HepG2 (cell line): ENCODE data around the gene TOLLIP. TPM values are rescaled to one million over a fixed set of nuclear protein-coding genes. Genes with fewer than 3 reads are reported as not detected.

Source experiments
- FOXK2 ChIP-seq: fragments of 450-650 bp; IDR thresholded peaks from 2 replicates; pipeline ENCODE4 v1.6.1; 2016
- GATAD2A ChIP-seq: IDR thresholded peaks from 2 replicates; pipeline ENCODE4 v1.6.1; 2016
- KAT7 ChIP-seq: IDR thresholded peaks from 2 replicates; pipeline ENCODE4 v1.6.1; 2018; ENCODE audit warnings: borderline replicate concordance, missing compliant biosample characterization
- KLF9 ChIP-seq: IDR thresholded peaks from 2 replicates; pipeline ENCODE4 v1.6.1; 2016; ENCODE audit warnings: low read depth
- MXD1 ChIP-seq: sonication (generic); formaldehyde crosslinking; IDR thresholded peaks from 2 replicates; pipeline ENCODE4 v1.4.0; 2020; ENCODE audit warnings: mild to moderate bottlenecking, missing genetic modification reagents
- NR2F1 ChIP-seq, 2 experiments: fragments of 450-650 bp in 1 of 2; formaldehyde crosslinking in 1 of 2; IDR thresholded peaks; 2 replicates each; pipeline versions ENCODE4 v1.5.0 to v1.6.1; 2016 to 2020; ENCODE audit warnings: mild to moderate bottlenecking in 1 of 2, missing compliant biosample characterization in 1 of 2, missing genetic modification reagents in 1 of 2, moderate library complexity in 1 of 2
- RFXANK ChIP-seq: IDR thresholded peaks from 2 replicates; pipeline ENCODE4 v1.6.1; 2016
- TARDBP ChIP-seq: sonication (generic); formaldehyde crosslinking; IDR thresholded peaks from 2 replicates; pipeline ENCODE4 v1.8.0; 2022; ENCODE audit warnings: mild to moderate bottlenecking, missing genetic modification reagents
- TBL1XR1 ChIP-seq: fragments of 150-350 bp; IDR thresholded peaks from 2 replicates; pipeline ENCODE4 v1.6.1; 2014; ENCODE audit warnings: borderline replicate concordance, low read length; ENCODE audit not compliant: partially characterized antibody
- TGIF2 ChIP-seq: IDR thresholded peaks from 2 replicates; pipeline ENCODE4 v1.6.1; 2016; ENCODE audit warnings: control low read depth, missing compliant biosample characterization
- ZFYVE20 ChIP-seq: sonication (generic); formaldehyde crosslinking; IDR thresholded peaks from 2 replicates; pipeline ENCODE4 v1.8.0; 2023; ENCODE audit warnings: low read depth, mild to moderate bottlenecking, moderate library complexity, missing genetic modification reagents, borderline replicate concordance
- ZNF160 ChIP-seq: sonication (generic); formaldehyde crosslinking; IDR thresholded peaks from 2 replicates; pipeline ENCODE4 v1.8.0; 2022; ENCODE audit warnings: mild to moderate bottlenecking, inconsistent platforms, missing genetic modification reagents
- ZNF30 ChIP-seq: sonication (generic); formaldehyde crosslinking; IDR thresholded peaks from 2 replicates; pipeline ENCODE4 v1.5.0; 2020; ENCODE audit warnings: mild to moderate bottlenecking, missing genetic modification reagents
- ZNF562 ChIP-seq: sonication (generic); formaldehyde crosslinking; IDR thresholded peaks from 2 replicates; pipeline ENCODE4 v1.8.0; 2022; ENCODE audit warnings: missing genetic modification reagents, borderline replicate concordance
- ZNF598 ChIP-seq: sonication (generic); formaldehyde crosslinking; IDR thresholded peaks from 2 replicates; pipeline ENCODE4 v1.5.1; 2020; ENCODE audit warnings: mild to moderate bottlenecking, missing genetic modification reagents, borderline replicate concordance
- polyA plus RNA-seq, 8 experiments: library from polyadenylated mRNA; depleted of rRNA in 3 of 8; stranded (reverse) in 7 of 8; unstranded in 1 of 8; fragments of >200 nt; fragmentation: Illumina TruSeq in 4 of 8; extraction: Trizol in 4 of 8; gene quantifications; 2 replicates each; pipeline versions ENCODE4 v1.2.1 to v1.2.3, GENCODE V29; 2011 to 2016; ENCODE audit warnings: low read depth in 4 of 8, missing spikeins in 1 of 8, mixed read lengths in 1 of 8; ENCODE audit not compliant: insufficient read depth in 1 of 8
- total RNA-seq, 5 experiments: library from RNA; depleted of rRNA; stranded (reverse); fragments of >200 nt; fragmentation: Illumina TruSeq; extraction: Trizol; gene quantifications; 2 replicates each; pipeline ENCODE4 v1.2.3, GENCODE V29; 2016; ENCODE audit warnings: low read depth in 1 of 5
- TF ChIP-seq, protein P1 (sequence below): sonication (generic); formaldehyde crosslinking; IDR thresholded peaks from 2 replicates; pipeline ENCODE4 v1.8.1; 2023; ENCODE audit warnings: mild to moderate bottlenecking, inconsistent platforms, moderate library complexity, missing genetic modification reagents, borderline replicate concordance
- TF ChIP-seq, protein P2 (sequence below): sonication (generic); formaldehyde crosslinking; IDR thresholded peaks from 2 replicates; pipeline ENCODE4 v1.4.0; 2020; ENCODE audit warnings: missing genetic modification reagents
- TF ChIP-seq, protein P3 (sequence below): sonication (generic); formaldehyde crosslinking; conservative IDR thresholded peaks from 2 replicates; pipeline ENCODE4 v1.8.0; 2022; ENCODE audit warnings: mild to moderate bottlenecking, moderate library complexity, missing genetic modification reagents
- TF ChIP-seq, protein P4 (sequence below): sonication (generic); formaldehyde crosslinking; IDR thresholded peaks from 2 replicates; pipeline ENCODE4 v1.4.0; 2020; ENCODE audit warnings: mild to moderate bottlenecking, missing genetic modification reagents
- TF ChIP-seq, protein P5 (sequence below): sonication (generic); formaldehyde crosslinking; IDR thresholded peaks from 2 replicates; pipeline ENCODE4 v1.5.0; 2020; ENCODE audit warnings: missing genetic modification reagents

The TOLLIP gene
- total and polyA plus RNA-seq, 2 of the 13 experiments (the other 11 are each of a cell fraction or from before 2014, with no cell fraction given), result 25.9 to 47.5 TPM

DNA sequence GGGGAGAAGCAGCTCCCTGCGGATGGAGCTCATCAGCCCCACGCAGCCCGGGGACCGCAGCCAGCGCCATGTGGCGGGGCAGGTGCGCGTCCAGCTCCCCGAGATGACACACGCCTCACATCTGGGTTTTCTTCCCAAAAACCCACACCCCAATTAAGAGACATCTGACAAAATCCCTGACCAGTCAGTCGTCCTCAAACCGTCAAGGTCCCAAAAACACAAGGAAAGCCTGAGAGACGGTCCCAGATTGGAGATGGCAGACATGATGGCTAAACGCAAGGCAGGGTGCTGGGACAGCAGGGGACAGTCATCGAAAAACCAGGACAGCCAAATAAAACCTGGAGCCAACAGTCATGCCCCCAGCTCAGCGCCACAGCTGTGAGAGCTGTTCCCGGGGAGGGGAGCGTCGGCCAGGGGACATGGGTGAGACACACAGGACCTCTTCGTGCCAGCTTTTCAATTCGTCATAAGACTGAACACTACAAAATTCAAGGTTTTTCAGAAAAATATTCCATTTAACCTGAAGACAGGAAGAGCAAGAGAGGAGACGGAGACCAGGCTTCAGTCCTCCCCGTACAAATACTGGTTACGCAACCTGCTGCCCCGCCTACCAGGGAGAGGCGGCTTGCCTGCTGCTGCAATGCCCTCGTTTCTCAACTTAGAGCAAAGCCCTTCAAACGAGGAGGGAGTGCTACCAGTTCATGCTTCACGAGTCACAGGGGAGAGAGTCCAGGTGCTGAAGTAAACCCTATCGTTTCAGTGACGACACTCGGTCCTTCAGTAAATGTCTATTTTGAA lies 10.5 kb downstream of the TOLLIP start (continued):
- TF ChIP-seq, protein P1, sequence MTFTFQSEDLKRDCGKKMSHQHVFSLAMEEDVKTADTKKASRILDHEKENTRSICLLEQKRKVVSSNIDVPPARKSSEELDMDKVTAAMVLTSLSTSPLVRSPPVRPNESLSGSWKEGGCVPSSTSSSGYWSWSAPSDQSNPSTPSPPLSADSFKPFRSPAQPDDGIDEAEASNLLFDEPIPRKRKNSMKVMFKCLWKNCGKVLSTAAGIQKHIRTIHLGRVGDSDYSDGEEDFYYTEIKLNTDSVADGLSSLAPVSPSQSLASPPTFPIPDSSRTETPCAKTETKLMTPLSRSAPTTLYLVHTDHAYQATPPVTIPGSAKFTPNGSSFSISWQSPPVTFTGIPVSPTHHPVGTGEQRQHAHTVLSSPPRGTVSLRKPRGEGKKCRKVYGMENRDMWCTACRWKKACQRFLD (CRISPR knock-in tag), result peak; percentile 32; the same call in 1 of the 2 replicates
- TF ChIP-seq, protein P2, sequence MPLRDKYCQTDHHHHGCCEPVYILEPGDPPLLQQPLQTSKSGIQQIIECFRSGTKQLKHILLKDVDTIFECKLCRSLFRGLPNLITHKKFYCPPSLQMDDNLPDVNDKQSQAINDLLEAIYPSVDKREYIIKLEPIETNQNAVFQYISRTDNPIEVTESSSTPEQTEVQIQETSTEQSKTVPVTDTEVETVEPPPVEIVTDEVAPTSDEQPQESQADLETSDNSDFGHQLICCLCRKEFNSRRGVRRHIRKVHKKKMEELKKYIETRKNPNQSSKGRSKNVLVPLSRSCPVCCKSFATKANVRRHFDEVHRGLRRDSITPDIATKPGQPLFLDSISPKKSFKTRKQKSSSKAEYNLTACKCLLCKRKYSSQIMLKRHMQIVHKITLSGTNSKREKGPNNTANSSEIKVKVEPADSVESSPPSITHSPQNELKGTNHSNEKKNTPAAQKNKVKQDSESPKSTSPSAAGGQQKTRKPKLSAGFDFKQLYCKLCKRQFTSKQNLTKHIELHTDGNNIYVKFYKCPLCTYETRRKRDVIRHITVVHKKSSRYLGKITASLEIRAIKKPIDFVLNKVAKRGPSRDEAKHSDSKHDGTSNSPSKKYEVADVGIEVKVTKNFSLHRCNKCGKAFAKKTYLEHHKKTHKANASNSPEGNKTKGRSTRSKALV, result 0 out of 2 replicates have a peak, but pooled peaks have one; percentile 70
- no peak for TF ChIP-seq ZNF30
- peak; percentile 86; the same call in 1 of the 2 replicates for TF ChIP-seq TGIF2
- TF ChIP-seq, protein P3, sequence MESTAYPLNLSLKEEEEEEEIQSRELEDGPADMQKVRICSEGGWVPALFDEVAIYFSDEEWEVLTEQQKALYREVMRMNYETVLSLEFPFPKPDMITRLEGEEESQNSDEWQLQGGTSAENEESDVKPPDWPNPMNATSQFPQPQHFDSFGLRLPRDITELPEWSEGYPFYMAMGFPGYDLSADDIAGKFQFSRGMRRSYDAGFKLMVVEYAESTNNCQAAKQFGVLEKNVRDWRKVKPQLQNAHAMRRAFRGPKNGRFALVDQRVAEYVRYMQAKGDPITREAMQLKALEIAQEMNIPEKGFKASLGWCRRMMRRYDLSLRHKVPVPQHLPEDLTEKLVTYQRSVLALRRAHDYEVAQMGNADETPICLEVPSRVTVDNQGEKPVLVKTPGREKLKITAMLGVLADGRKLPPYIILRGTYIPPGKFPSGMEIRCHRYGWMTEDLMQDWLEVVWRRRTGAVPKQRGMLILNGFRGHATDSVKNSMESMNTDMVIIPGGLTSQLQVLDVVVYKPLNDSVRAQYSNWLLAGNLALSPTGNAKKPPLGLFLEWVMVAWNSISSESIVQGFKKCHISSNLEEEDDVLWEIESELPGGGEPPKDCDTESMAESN (CRISPR knock-in tag), result 0 out of 2 replicates have a peak, but pooled peaks have one; percentile 45
- no peak for TF ChIP-seq TBL1XR1
- no peak for TF ChIP-seq ZNF160
- TF ChIP-seq RFXANK, result 0 out of 2 replicates have a peak, but pooled peaks have one; percentile 58
- TF ChIP-seq TARDBP (CRISPR knock-in tag), result peak; percentile 88
- TF ChIP-seq, protein P4, sequence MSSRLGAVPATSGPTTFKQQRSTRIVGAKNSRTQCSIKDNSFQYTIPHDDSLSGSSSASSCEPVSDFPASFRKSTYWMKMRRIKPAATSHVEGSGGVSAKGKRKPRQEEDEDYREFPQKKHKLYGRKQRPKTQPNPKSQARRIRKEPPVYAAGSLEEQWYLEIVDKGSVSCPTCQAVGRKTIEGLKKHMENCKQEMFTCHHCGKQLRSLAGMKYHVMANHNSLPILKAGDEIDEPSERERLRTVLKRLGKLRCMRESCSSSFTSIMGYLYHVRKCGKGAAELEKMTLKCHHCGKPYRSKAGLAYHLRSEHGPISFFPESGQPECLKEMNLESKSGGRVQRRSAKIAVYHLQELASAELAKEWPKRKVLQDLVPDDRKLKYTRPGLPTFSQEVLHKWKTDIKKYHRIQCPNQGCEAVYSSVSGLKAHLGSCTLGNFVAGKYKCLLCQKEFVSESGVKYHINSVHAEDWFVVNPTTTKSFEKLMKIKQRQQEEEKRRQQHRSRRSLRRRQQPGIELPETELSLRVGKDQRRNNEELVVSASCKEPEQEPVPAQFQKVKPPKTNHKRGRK, result no peak
- no peak for TF ChIP-seq NR2F1 (CRISPR knock-in tag; IDR thresholded peaks at IDR 0.05)
- TF ChIP-seq KLF9, result peak; percentile 86; the same call in 1 of the 2 replicates
- TF ChIP-seq GATAD2A (CRISPR knock-in tag), result peak; percentile 96
- no peak for TF ChIP-seq ZNF598 (CRISPR knock-in tag)
- no peak for TF ChIP-seq FOXK2
- TF ChIP-seq ZNF562 (CRISPR knock-in tag), result no peak
- TF ChIP-seq MXD1 (CRISPR knock-in tag), result no peak
- no peak for TF ChIP-seq ZFYVE20 (CRISPR knock-in tag)
- peak; percentile 85; the same call in 1 of the 2 replicates for TF ChIP-seq KAT7
- TF ChIP-seq, protein P5, sequence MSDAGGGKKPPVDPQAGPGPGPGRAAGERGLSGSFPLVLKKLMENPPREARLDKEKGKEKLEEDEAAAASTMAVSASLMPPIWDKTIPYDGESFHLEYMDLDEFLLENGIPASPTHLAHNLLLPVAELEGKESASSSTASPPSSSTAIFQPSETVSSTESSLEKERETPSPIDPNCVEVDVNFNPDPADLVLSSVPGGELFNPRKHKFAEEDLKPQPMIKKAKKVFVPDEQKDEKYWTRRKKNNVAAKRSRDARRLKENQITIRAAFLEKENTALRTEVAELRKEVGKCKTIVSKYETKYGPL (CRISPR knock-in tag), result peak; percentile 98
